ENCODE measurements around the gene CCDC54.

Gene CCDC54

GRCh38 chr3:107408513-107408912 lies 31.3 kb downstream of the CCDC54 start:
- H3K27ac Mint-ChIP-seq, result no peak overlapping the region
- H3K4me3 Mint-ChIP-seq, result no peak overlapping the region
- H3K36me3 Mint-ChIP-seq, result peaks cover 5% of the 10 kb centered on the region
- peaks cover 8% of the 10 kb centered on the region for H3K27me3 Mint-ChIP-seq
- CTCF ChIA-PET, result interaction anchor here (1.4 to 2.8 kb wide), 2 partner anchors 136 to 137 kb away, joined by 4 to 7 read pairs; no protein-coding TSS in a partner anchor
- H3K9me3 Mint-ChIP-seq, result peaks cover 12% of the 10 kb centered on the region
- no peak for DNase-seq
- H3K4me1 Mint-ChIP-seq, result peaks cover 5% of the 10 kb centered on the region

GRCh38 chr3:107409365-107409764 lies 32.1 kb downstream of the CCDC54 start:
- Mint-ChIP-seq H3K4me3 (no peak overlapping the region), H3K4me1 (peaks cover 13% of the 10 kb centered on the region), H3K9me3 (peaks cover 14% of the 10 kb centered on the region), H3K27ac (no peak overlapping the region), H3K27me3 (peaks cover 8% of the 10 kb centered on the region), H3K36me3 (peaks cover 7% of the 10 kb centered on the region)
- DNase-seq, result no peak
- CTCF ChIA-PET, result interaction anchor here (0.7 to 2.8 kb wide), 3 partner anchors 55 to 138 kb away, joined by 3 to 7 read pairs (median 4); no protein-coding TSS in a partner anchor

GRCh38 chr3:107410606-107411005 lies 33.4 kb downstream of the CCDC54 start:
- peaks cover 7% of the 10 kb centered on the region for H3K36me3 Mint-ChIP-seq
- CTCF ChIA-PET, result interaction anchor here (2.8 kb wide), 1 partner anchor 138 kb away, joined by 7 read pairs; no protein-coding TSS in a partner anchor
- peaks cover 14% of the 10 kb centered on the region for H3K9me3 Mint-ChIP-seq
- peaks cover 21% of the 10 kb centered on the region for H3K4me1 Mint-ChIP-seq
- H3K27me3 Mint-ChIP-seq, result peaks cover 8% of the 10 kb centered on the region
- no peak overlapping the region for H3K27ac Mint-ChIP-seq
- no peak overlapping the region for H3K4me3 Mint-ChIP-seq
- no peak for DNase-seq

- Mint-ChIP-seq H3K4me1 (peaks cover 23% of the 10 kb centered on the region), H3K27me3 (peaks cover 8% of the 10 kb centered on the region), H3K36me3 (peaks cover 7% of the 10 kb centered on the region), H3K4me3 (no peak overlapping the region), H3K27ac (no peak overlapping the region), H3K9me3 (peaks cover 14% of the 10 kb centered on the region)
- DNase-seq, result no peak
- CTCF ChIA-PET, result no interaction called here
These were observed 33.8 kb downstream of the CCDC54 start for GRCh38 chr3:107411056-107411455.

- Mint-ChIP-seq H3K27ac (no peak overlapping the region), H3K9me3 (peaks cover 14% of the 10 kb centered on the region)
These were observed 34.5 kb downstream of the CCDC54 start for GRCh38 chr3:107411779-107412178.

GRCh38 chr3:107412376-107412775 lies 35.1 kb downstream of the CCDC54 start:
- H3K27me3 Mint-ChIP-seq, result peaks cover 8% of the 10 kb centered on the region
- H3K4me3 Mint-ChIP-seq, result no peak overlapping the region
- DNase-seq, result no peak
- H3K36me3 Mint-ChIP-seq, result peaks cover 7% of the 10 kb centered on the region
- peaks cover 24% of the 10 kb centered on the region for H3K4me1 Mint-ChIP-seq
- no peak overlapping the region for H3K27ac Mint-ChIP-seq
- CTCF ChIA-PET, result interaction anchor here (1.0 kb wide), 1 partner anchor 17 kb away, joined by 3 read pairs; no protein-coding TSS in a partner anchor
- peaks cover 14% of the 10 kb centered on the region for H3K9me3 Mint-ChIP-seq

More at GRCh38 chr3:107411779-107412178, 34.5 kb downstream of the CCDC54 start:
- peaks cover 24% of the 10 kb centered on the region for H3K4me1 Mint-ChIP-seq
- DNase-seq, result no peak
- H3K36me3 Mint-ChIP-seq, result peaks cover 7% of the 10 kb centered on the region
- H3K27me3 Mint-ChIP-seq, result peaks cover 8% of the 10 kb centered on the region
- CTCF ChIA-PET, result interaction anchor here (1.0 kb wide), 1 partner anchor 18 kb away, joined by 3 read pairs; no protein-coding TSS in a partner anchor
- no peak overlapping the region for H3K4me3 Mint-ChIP-seq

- Mint-ChIP-seq H3K27me3 (peaks cover 10% of the 10 kb centered on the region), H3K9me3 (peaks cover 14% of the 10 kb centered on the region), H3K4me1 (peaks cover 24% of the 10 kb centered on the region), H3K27ac (no peak overlapping the region), H3K36me3 (peaks cover 7% of the 10 kb centered on the region), H3K4me3 (no peak overlapping the region)
- DNase-seq, result no peak
- CTCF ChIA-PET, result no interaction called here
These were observed 36.0 kb downstream of the CCDC54 start for GRCh38 chr3:107413264-107413663.

- CTCF ChIA-PET, result interaction anchor here (1.0 to 2.4 kb wide), 2 partner anchors 16 to 143 kb away, joined by 4 to 7 read pairs; no protein-coding TSS in a partner anchor
- DNase-seq, result no peak
- Mint-ChIP-seq H3K4me1 (peaks cover 24% of the 10 kb centered on the region), H3K27me3 (peaks cover 4% of the 10 kb centered on the region), H3K4me3 (no peak overlapping the region), H3K27ac (peak overlapping the region; percentile 16), H3K9me3 (peaks cover 9% of the 10 kb centered on the region), H3K36me3 (peaks cover 5% of the 10 kb centered on the region)
These were observed 37.2 kb downstream of the CCDC54 start for GRCh38 chr3:107414325-107414964.

- no peak for DNase-seq
- Mint-ChIP-seq H3K27me3 (peaks cover 12% of the 10 kb centered on the region), H3K27ac (no peak overlapping the region), H3K4me1 (peaks cover 26% of the 10 kb centered on the region), H3K36me3 (peaks cover 4% of the 10 kb centered on the region), H3K9me3 (peaks cover 2% of the 10 kb centered on the region), H3K4me3 (no peak overlapping the region)
- CTCF ChIA-PET, result interaction anchor here (0.8 to 2.4 kb wide), 5 partner anchors 14 to 181 kb away, joined by 3 to 13 read pairs (median 7); no protein-coding TSS in a partner anchor
These were observed 38.9 kb downstream of the CCDC54 start for GRCh38 chr3:107416138-107416537.

- H3K27ac Mint-ChIP-seq, result no peak overlapping the region
- CTCF ChIA-PET, result interaction anchor here (1.9 to 2.4 kb wide), 2 partner anchors 13 to 145 kb away, joined by 7 to 13 read pairs; no protein-coding TSS in a partner anchor
These were observed 39.6 kb downstream of the CCDC54 start for GRCh38 chr3:107416886-107417285.

GRCh38 chr3:107421170-107421792 lies 44.0 kb downstream of the CCDC54 start:
- CTCF ChIA-PET, result interaction anchor here (0.6 to 3.8 kb wide), 27 partner anchors 9 to 1685 kb away, joined by 3 to 72 read pairs (median 4); no protein-coding TSS in a partner anchor
- no peak overlapping the region for H3K27ac Mint-ChIP-seq
- no peak overlapping the region for H3K4me3 Mint-ChIP-seq
- no peaks in the 10 kb centered on the region for H3K36me3 Mint-ChIP-seq
- peaks cover 16% of the 10 kb centered on the region for H3K27me3 Mint-ChIP-seq
- H3K4me1 Mint-ChIP-seq, result peaks cover 2% of the 10 kb centered on the region
- DNase-seq, result peak; percentile 29
- no peaks in the 10 kb centered on the region for H3K9me3 Mint-ChIP-seq

More at GRCh38 chr3:107416886-107417285, 39.6 kb downstream of the CCDC54 start:
- H3K27me3 Mint-ChIP-seq, result peaks cover 13% of the 10 kb centered on the region
- peaks cover 27% of the 10 kb centered on the region for H3K4me1 Mint-ChIP-seq
- peaks cover 2% of the 10 kb centered on the region for H3K36me3 Mint-ChIP-seq
- DNase-seq, result no peak
- H3K4me3 Mint-ChIP-seq, result no peak overlapping the region
- H3K9me3 Mint-ChIP-seq, result peaks cover 2% of the 10 kb centered on the region

GRCh38 chr3:107421881-107422280 lies 44.6 kb downstream of the CCDC54 start:
- CTCF ChIA-PET, result interaction anchor here (0.7 to 3.8 kb wide), 16 partner anchors 8 to 1056 kb away, joined by 3 to 72 read pairs (median 5); no protein-coding TSS in a partner anchor
- Mint-ChIP-seq H3K27me3 (peaks cover 16% of the 10 kb centered on the region), H3K27ac (no peak overlapping the region), H3K4me1 (peaks cover 2% of the 10 kb centered on the region), H3K4me3 (no peak overlapping the region), H3K9me3 (no peaks in the 10 kb centered on the region), H3K36me3 (no peaks in the 10 kb centered on the region)
- DNase-seq, result no peak

- DNase-seq, result no peak
- Mint-ChIP-seq H3K27ac (no peak overlapping the region), H3K36me3 (no peaks in the 10 kb centered on the region), H3K9me3 (no peaks in the 10 kb centered on the region), H3K4me3 (no peak overlapping the region), H3K27me3 (peaks cover 27% of the 10 kb centered on the region), H3K4me1 (peaks cover 6% of the 10 kb centered on the region)
- CTCF ChIA-PET, result interaction anchor here (7.0 kb wide), 1 partner anchor 152 kb away, joined by 49 read pairs; no protein-coding TSS in a partner anchor
These were observed 47.8 kb downstream of the CCDC54 start for GRCh38 chr3:107425033-107425432.

GRCh38 chr3:107426223-107426622 lies 49.0 kb downstream of the CCDC54 start:
- Mint-ChIP-seq H3K4me3 (no peak overlapping the region), H3K9me3 (no peaks in the 10 kb centered on the region), H3K36me3 (no peaks in the 10 kb centered on the region), H3K4me1 (peaks cover 14% of the 10 kb centered on the region), H3K27ac (no peak overlapping the region), H3K27me3 (peaks cover 32% of the 10 kb centered on the region)
- CTCF ChIA-PET, result interaction anchor here (1.3 to 7.0 kb wide), 2 partner anchors 153 to 190 kb away, joined by 5 to 49 read pairs; no protein-coding TSS in a partner anchor
- DNase-seq, result no peak

Measured in activated naive CD4-positive, alpha-beta T cell treated with anti-CD3 and anti-CD28 coated beads, Interleukin-2, amount 10 ng/mL, durations not matched to agents 7 days and 5 days (primary cell).